ENCODE measurements around the gene TMEM175.

Gene TMEM175

DNA sequence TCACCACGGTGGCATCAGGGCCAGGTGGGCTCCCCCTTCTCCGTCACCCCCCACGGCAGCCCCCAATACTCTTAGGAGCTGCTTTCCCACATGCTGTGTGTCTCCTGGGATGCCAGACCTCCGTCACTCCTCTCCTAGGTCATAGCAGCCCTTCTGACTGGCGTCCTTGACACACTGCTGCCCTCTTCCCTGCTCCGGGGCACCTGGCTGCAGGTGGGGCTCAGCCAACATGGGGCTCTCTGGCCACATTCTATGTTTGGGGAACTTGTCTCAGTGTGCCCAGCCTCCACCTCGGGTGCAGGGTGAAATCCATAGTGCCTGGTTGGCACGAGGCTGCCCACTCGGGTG lies 13.8 kb downstream of the TMEM175 start:
- DNase-seq (ENCODE audit: low read depth in 2 of 3, low spot score in 1 of 3), result no peak

- DNase-seq (ENCODE audit: low read depth in 2 of 3, low spot score in 1 of 3), result no peak
Measured at GRCh38 chr4:946517-947471, 14.5 kb downstream of the TMEM175 start.

DNA sequence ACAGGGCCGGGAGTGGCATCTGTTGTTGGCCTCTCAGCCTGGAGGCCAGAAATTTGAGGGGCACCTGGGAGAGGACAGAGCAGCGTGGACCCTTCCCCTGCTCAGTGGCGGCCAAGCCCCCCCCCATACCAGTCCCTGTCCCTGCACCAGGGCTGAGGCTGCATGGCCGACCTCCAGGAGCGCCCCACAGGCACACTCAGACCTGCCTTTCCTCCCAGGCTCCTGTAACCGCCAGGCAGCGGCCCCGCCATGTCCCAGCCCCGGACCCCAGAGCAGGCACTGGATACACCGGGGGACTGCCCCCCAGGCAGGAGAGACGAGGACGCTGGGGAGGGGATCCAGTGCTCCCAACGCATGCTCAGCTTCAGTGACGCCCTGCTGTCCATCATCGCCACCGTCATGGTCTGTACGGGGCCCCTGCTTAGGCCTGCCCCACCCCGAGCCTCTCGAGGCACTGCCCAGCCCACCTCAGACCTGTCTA lies 15.3 kb downstream of the TMEM175 start:
- no peak for DNase-seq (ENCODE audit: low read depth in 2 of 3, low spot score in 1 of 3)

DNA sequence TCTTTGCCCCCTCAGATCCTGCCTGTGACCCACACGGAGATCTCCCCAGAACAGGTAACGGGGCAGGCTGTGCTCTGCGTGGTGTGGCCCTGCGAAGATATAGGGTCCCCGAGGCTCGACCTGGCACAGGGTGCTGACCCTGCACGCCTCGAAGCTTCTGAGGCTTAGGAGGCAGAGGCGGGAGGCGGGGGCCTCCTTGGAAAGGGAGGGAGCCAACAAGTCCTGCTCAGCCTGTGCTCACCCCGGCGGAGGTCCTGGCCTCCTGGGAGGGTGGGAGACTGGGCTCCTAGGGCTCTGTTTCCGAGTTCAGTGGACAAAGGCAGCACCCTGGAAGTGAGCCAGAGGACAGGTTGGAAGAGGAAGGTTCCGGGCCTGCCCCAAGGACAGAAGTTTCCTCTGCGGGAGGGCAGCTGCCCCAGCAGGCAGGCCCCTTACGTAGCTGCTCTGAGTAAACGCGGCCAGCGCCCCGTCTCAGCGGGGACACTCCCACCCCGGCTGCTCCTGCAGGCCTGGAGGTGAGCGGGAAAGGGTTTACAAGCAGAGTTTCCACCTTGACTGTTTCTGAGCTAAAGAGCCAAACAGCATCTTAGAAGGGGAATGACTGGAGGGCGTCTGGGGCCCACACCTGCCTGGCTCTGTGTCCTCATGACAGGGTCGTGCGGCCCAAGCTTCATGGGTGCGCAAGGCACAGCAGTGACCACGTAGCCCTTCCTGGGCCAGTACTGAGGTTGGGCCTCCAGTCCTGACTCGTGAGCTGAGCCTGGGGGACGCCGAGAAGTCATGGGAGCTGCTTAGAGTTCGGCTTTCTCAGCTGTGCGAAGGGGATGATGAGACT lies 16.1 kb downstream of the TMEM175 start:
- DNase-seq (ENCODE audit: low read depth in 2 of 3, low spot score in 1 of 3), result no peak

DNA sequence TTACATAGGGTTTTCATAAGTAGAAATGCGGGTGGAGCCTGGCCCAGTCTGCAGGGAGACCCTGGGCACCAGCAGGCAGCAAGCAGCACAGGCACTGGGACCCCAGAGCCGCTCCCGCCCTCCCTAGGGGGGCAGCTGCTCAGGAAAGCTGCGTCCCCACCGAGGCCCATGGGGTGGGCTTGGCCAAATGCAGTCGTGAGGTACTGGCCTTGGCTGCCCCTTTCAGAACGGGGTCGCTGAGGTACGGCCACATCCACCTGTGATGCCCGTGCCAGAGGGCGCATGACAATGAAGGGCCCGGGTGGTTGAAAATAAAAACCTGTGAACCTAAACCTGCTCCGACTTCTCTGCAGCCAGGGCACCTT lies 16.7 kb downstream of the TMEM175 start:
- DNase-seq (ENCODE audit: low read depth in 2 of 3, low spot score in 1 of 3), result no peak

DNA sequence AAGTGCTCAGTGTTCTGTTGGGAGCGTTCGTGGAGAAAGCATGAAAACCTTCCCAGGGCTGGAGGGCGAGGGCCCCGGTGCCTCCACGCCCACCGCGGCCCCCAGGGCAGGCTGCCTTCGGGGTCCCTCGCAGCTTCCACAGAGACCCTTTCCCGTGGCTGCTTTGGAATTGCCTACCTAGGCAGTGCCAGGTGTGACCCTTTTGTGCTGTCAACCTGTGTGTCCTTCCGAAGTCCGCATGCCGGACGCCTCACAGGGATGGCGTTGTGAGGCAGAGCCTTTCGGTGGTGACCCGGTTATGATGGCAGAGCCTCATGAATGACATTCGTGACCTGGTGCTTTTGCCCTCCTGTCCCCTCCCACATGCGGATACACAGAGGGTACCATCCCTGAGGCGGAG lies 17.4 kb downstream of the TMEM175 start:
- no peak for DNase-seq (ENCODE audit: low read depth in 2 of 3, low spot score in 1 of 3)

- DNase-seq (ENCODE audit: low read depth in 2 of 3, low spot score in 1 of 3), result no peak
Measured at GRCh38 chr4:950136-951020, 18.1 kb downstream of the TMEM175 start.

DNA sequence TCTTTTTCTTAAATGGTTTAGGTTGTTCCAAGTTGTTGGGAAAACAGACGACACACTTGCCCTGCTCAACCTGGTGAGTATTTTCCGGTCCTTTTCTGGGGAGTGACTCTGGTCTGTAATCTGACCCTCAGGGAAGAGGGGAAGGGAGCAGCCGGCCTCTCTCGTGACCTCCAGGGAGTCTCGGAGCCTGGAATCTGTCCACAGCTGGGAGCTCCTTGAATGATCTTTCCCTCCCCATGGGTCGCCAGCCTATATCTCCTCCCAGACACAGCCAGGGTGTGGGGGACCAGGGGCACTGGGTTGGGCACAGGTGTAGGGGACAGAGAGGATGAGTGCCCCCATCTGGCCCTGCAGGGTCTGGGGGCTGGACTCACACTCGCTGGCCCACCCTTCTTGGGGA lies 18.9 kb downstream of the TMEM175 start:
- DNase-seq (ENCODE audit: low read depth in 2 of 3, low spot score in 1 of 3), result no peak

GRCh38 chr4:951594-952468 lies 19.6 kb downstream of the TMEM175 start:
- no peak for DNase-seq (ENCODE audit: low read depth in 2 of 3, low spot score in 1 of 3)

GRCh38 chr4:952881-953573 lies 20.8 kb downstream of the TMEM175 start:
- no peak for DNase-seq (ENCODE audit: low read depth in 2 of 3, low spot score in 1 of 3)

DNA sequence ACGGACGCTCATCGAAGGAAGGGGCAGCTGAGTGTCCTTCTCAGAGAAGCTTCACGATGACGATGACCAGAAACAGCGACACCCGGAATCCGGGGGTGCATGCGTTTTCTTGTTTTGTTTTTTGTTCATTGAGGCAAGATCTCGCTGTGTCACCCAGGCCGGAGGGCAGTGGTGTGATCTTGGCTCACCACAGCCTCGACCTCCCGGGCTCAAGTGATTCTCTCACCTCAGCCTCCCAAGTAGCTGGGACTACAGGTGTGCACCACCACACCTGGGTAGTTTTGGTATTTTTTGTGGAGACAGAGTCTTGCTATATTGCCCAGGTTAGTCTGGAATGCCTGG lies 21.3 kb downstream of the TMEM175 start:
- no peak for DNase-seq (ENCODE audit: low read depth in 2 of 3, low spot score in 1 of 3)

- no peak for DNase-seq (ENCODE audit: low read depth in 2 of 3, low spot score in 1 of 3)
Measured at GRCh38 chr4:954211-955020, 22.2 kb downstream of the TMEM175 start.

DNA sequence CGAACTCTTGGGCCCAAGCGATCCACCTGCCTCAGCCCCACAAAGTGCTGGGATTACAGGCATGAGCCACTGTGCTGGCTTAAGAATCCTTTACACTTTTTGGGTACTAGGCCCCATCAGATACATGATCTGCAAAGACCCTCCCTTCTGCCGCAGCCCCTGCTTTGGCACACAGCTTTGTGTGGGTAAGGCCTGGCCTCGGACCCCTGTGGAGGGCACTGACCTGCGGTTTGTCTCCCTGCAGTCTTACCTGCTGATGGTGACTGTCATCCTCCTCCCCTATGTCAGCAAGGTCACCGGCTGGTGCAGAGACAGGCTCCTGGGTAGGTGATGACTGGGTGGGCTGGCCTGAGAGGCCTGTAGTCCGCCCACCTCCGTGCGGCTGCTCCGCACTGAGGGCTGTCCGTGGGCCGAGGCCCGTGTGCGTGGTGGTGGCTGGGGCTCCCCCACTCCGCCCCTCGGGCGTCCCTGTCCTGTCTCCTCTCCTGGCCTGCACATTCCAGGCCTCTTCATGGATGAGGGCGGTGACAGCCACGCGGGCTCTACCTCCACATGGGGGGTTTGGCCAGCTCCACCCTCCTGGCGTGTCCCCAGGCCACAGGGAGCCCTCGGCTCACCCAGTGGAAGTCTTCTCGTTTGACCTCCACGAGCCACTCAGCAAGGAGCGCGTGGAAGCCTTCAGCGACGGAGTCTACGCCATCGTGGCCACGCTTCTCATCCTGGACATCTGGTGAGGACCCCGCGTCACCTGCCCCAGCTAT lies 23.1 kb downstream of the TMEM175 start:
- DNase-seq (ENCODE audit: low read depth in 2 of 3, low spot score in 1 of 3), result no peak

GRCh38 chr4:955931-956381 lies 23.7 kb downstream of the TMEM175 start:
- DNase-seq (ENCODE audit: low read depth in 2 of 3, low spot score in 1 of 3), result no peak

GRCh38 chr4:956531-957230 lies 24.4 kb downstream of the TMEM175 start:
- DNase-seq (ENCODE audit: low read depth in 2 of 3, low spot score in 1 of 3), result no peak

GRCh38 chr4:957231-957580 lies 24.9 kb downstream of the TMEM175 start:
- DNase-seq (ENCODE audit: low read depth in 2 of 3, low spot score in 1 of 3), result no peak

GRCh38 chr4:957581-958313 lies 25.5 kb downstream of the TMEM175 start:
- DNase-seq (ENCODE audit: low read depth in 2 of 3, low spot score in 1 of 3), result no peak

All from stimulated activated CD4-positive, alpha-beta T cell treated with anti-CD3 and anti-CD28 coated beads, Interleukin-12 subunit alpha, Interleukin-12 subunit beta, amount 100 ng/mL, for 48 hours (primary cell).